Kidney (tissue), 14 donors: ENCODE results near the gene TXNDC5. TPM values are rescaled to one million over a fixed set of nuclear protein-coding genes. Genes with fewer than 3 reads are reported as not detected.
A peak's percentile ranks its signal among the peaks of the same experiment; 100 is the strongest.

Experiments
- DNase-seq, 5 donors: peaks; one replicate each; pipeline ENCODE4 v3.0.0-alpha.2; 2013 to 2020
- FAIRE-seq: peaks from 2 replicates; lab custom pipeline; 2012; peaks lifted over from hg19 to GRCh38; lab: Jason Lieb, UNC
- H3K27ac ChIP-seq, 2 donors: one replicate each; pipeline ENCODE4 v1.7.0; 2013; ENCODE audit warnings: low read depth in 2 of 2, low read length in 2 of 2, inconsistent platforms in 1 of 2
- H3K27me3 ChIP-seq: one replicate; pipeline ENCODE4 v1.7.1; 2013; ENCODE audit warnings: low read length, inconsistent platforms; ENCODE audit not compliant: control insufficient read depth, insufficient read depth
- H3K36me3 ChIP-seq, 3 donors: one replicate each; pipeline versions ENCODE4 v1.7.0 to v1.7.1; 2013; ENCODE audit warnings: low read length in 3 of 3, control low read depth in 1 of 3, inconsistent platforms in 1 of 3; ENCODE audit not compliant: insufficient read depth in 3 of 3, control insufficient read depth in 2 of 3
- H3K4me1 ChIP-seq, 3 donors: one replicate each; pipeline versions ENCODE4 v1.7.0 to v1.7.1; 2013; ENCODE audit warnings: low read length in 3 of 3, inconsistent platforms in 1 of 3, low read depth in 1 of 3; ENCODE audit not compliant: control insufficient read depth in 2 of 3, insufficient read depth in 2 of 3
- H3K4me3 ChIP-seq, 3 donors: one replicate each; pipeline versions ENCODE4 v1.7.0 to v1.8.1; 2013; ENCODE audit warnings: low read length in 3 of 3, control low read depth in 1 of 3, inconsistent platforms in 1 of 3
- H3K9ac ChIP-seq, 3 donors: one replicate each; pipeline versions ENCODE4 v1.7.0 to v1.7.1; 2013; ENCODE audit warnings: low read length in 3 of 3, control low read depth in 1 of 3, inconsistent platforms in 1 of 3
- H3K9me3 ChIP-seq, 3 donors: one replicate each; pipeline versions ENCODE4 v1.7.0 to v1.7.1; 2013; ENCODE audit warnings: low read length in 3 of 3, control low read depth in 1 of 3, inconsistent platforms in 1 of 3; ENCODE audit not compliant: control insufficient read depth in 2 of 3, insufficient read depth in 1 of 3
- intact Hi-C: fragments of 100-400 bp; cut with DNase I; formaldehyde crosslinking; loops from one replicate; pipeline ENCODE4 v1.11.1; 2022
- polyA plus RNA-seq: library from polyadenylated mRNA; stranded (reverse); fragments of 350-450 nt; fragmentation: Illumina TruSeq; extraction: RNeasy Lipid Tissue Mini Kit (QIAGEN cat#74804); gene quantifications from one replicate; pipeline ENCODE4 v1.2.3, GENCODE V29; 2014; ENCODE audit warnings: low read depth, low replicate concordance; ENCODE audit not compliant: insufficient read depth
- total RNA-seq: library from RNA; stranded (reverse); fragmentation: NEBNext Ultra II Directional; extraction: Animal tissue kit (Norgen Biotek cat#: 25700); gene quantifications from one replicate; pipeline ENCODE4 v1.2.1, GENCODE V29; 2021
- TF ChIP-seq, protein P1 (sequence below): IDR thresholded peaks from 3 replicates; pipeline ENCODE4 v1.5.1; 2012; ENCODE audit warnings: mild to moderate bottlenecking, moderate library complexity, borderline replicate concordance; ENCODE audit not compliant: insufficient read depth; ENCODE audit errors: extremely low read depth
- donor health status: control.
- donor health status: control.
- donor health status: control.
- donor health status: control.
- donor health status: control.
- donor health status: DM: yes; HTN: yes; CAD: no.
- donor health status: Normal renal cell carcinoma (clear cell type).

Gene TXNDC5
- total and polyA plus RNA-seq, 2 donors from 2014 or later = 73.5 to 153 TPM

DNA sequence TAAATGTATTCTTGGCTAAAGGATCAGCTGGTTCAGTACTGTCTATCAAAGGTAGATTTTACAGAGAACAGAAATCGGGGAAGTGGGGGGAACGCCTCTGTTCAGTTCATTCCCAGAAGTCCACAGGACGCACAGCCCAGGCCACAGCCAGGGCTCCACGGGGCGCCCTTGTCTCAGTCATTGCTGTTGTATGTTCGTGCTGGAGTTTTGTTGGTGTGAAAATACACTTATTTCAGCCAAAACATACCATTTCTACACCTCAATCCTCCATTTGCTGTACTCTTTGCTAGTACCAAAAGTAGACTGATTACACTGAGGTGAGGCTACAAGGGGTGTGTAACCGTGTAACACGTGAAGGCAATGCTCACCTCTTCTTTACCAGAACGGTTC is 29.9 kb downstream of the TXNDC5 start:
- no peak for FAIRE-seq
- peaks cover 0 to 3% (median 0%) of the 10 kb centered on the region in 3 donors for H3K4me1 ChIP-seq

DNA sequence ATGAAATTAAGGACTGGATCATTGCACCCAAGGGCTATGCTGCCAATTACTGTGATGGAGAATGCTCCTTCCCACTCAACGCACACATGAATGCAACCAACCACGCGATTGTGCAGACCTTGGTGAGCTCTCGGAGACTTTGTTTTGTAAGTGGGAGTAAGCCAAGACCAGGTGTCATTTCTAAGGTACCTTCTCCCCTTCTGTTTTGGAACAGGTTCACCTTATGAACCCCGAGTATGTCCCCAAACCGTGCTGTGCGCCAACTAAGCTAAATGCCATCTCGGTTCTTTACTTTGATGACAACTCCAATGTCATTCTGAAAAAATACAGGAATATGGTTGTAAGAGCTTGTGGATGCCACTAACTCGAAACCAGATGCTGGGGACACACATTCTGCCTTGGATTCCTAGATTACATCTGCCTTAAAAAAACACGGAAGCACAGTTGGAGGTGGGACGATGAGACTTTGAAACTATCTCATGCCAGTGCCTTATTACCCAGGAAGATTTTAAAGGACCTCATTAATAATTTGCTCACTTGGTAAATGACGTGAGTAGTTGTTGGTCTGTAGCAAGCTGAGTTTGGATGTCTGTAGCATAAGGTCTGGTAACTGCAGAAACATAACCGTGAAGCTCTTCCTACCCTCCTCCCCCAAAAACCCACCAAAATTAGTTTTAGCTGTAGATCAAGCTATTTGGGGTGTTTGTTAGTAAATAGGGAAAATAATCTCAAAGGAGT is 30.4 kb downstream of the TXNDC5 start:
- H3K4me3 ChIP-seq = no peak overlapping the region
- TF ChIP-seq, protein P1, sequence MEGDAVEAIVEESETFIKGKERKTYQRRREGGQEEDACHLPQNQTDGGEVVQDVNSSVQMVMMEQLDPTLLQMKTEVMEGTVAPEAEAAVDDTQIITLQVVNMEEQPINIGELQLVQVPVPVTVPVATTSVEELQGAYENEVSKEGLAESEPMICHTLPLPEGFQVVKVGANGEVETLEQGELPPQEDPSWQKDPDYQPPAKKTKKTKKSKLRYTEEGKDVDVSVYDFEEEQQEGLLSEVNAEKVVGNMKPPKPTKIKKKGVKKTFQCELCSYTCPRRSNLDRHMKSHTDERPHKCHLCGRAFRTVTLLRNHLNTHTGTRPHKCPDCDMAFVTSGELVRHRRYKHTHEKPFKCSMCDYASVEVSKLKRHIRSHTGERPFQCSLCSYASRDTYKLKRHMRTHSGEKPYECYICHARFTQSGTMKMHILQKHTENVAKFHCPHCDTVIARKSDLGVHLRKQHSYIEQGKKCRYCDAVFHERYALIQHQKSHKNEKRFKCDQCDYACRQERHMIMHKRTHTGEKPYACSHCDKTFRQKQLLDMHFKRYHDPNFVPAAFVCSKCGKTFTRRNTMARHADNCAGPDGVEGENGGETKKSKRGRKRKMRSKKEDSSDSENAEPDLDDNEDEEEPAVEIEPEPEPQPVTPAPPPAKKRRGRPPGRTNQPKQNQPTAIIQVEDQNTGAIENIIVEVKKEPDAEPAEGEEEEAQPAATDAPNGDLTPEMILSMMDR = no peak
- no peak overlapping the region for H3K9ac ChIP-seq
- peaks cover 12 to 33% (median 31%) of the 10 kb centered on the region in 3 donors for H3K36me3 ChIP-seq
- DNase-seq (peak in 1 of 5 donors; percentile 44), FAIRE-seq (no peak)
- peaks cover 0 to 3% (median 0%) of the 10 kb centered on the region in 3 donors for H3K4me1 ChIP-seq
- no peaks in the 10 kb centered on the region for H3K27me3 ChIP-seq
- intact Hi-C loops = no loop called here
- H3K27ac ChIP-seq = peak overlapping the region in 1 of 2 donors; percentile 33
- H3K9me3 ChIP-seq = no peaks in the 10 kb centered on the region

More for the DNA sequence above, 29.9 kb downstream of the TXNDC5 start:
- no peak overlapping the region for H3K4me3 ChIP-seq
- no peaks in the 10 kb centered on the region for H3K27me3 ChIP-seq
- no peaks in the 10 kb centered on the region for H3K9me3 ChIP-seq
- TF ChIP-seq, protein P1 = no peak
- intact Hi-C loops = no loop called here
- H3K27ac ChIP-seq = peak overlapping the region in 1 of 2 donors; percentile 33
- peaks cover 12 to 38% (median 34%) of the 10 kb centered on the region in 3 donors for H3K36me3 ChIP-seq
- H3K9ac ChIP-seq = no peak overlapping the region
- DNase-seq = no peak

DNA sequence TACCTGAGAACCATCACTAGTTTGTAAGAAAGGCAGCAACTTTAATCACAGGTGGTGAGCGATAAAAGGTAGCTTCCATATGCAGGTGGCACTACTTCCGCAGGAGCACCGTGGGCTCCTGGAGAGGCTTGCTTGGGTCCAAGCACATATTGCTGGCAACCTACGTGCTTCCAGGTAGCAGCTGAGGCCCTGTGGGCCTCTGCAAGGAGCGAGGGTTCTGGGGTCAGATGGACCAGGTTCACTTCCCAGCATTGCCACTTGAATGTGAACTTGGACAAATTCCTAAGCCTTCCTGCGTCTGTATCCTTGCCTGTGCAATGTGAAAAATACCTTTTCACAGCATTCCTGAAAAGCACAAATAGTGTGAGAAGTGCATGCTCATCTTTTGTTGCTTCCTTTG is 31.0 kb downstream of the TXNDC5 start:
- intact Hi-C loops = no loop called here
- Histone ChIP-seq H3K27me3 (no peaks in the 10 kb centered on the region), H3K36me3 (peaks cover 10 to 30% (median 26%) of the 10 kb centered on the region in 3 donors), H3K9ac (no peak overlapping the region), H3K27ac (no peak overlapping the region), H3K4me1 (peaks cover 0 to 3% (median 0%) of the 10 kb centered on the region in 3 donors), H3K9me3 (no peaks in the 10 kb centered on the region), H3K4me3 (no peak overlapping the region)
- no peak for DNase-seq
- no peak for FAIRE-seq
- TF ChIP-seq, protein P1 = no peak
